Stimulated activated CD8-positive, alpha-beta memory T cell treated with anti-CD3 and anti-CD28 coated beads, Interleukin-7, amount 100 ng/mL, for 1 hour (primary cell): ENCODE measurements around the gene PIGB.
"Not testable (repeated sequence)": the region's sequence is repeated elsewhere in the genome, so short reads cannot be mapped to it uniquely, and the experiment has no call there.

Source experiments
- DNase-seq, 2 donors: peaks; one replicate each; pipeline ENCODE4 v3.0.0-alpha.2; 2020; ENCODE audit warnings: low read depth in 2 of 2

The PIGB gene

GRCh38 chr15:55297315-55297714, 21.7 kb upstream of the PIGB start:
- DNase-seq = no peak

DNA sequence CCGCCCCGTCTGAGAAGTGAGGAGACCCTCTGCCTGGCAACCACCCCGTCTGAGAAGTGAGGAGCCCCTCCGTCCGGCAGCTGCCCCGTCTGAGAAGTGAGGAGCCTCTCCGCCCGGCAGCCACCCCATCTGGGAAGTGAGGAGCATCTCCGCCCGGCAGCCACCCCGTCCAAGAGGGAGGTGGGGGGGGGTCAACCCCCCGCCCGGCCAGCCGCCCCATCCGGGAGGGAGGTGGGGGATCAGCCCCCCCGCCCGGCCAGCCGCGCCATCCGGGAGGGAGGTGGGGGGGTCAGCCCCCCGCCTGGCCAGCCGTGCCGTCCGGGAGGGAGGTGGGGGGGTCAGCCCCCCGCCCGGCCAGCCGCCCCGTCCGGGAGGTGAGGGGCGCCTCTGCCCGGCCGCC, 16.2 kb upstream of the PIGB start:
- not testable (repeated sequence) for DNase-seq

GRCh38 chr15:55319537-55320237, 665 bp downstream of the PIGB start:
- no peak for DNase-seq

GRCh38 chr15:55320238-55320550, 1.2 kb downstream of the PIGB start:
- no peak for DNase-seq

- no peak for DNase-seq
Observed at GRCh38 chr15:55320963-55321362, 1.9 kb downstream of the PIGB start.

- DNase-seq = no peak
Observed at GRCh38 chr15:55322467-55322866, 3.4 kb downstream of the PIGB start.

DNA sequence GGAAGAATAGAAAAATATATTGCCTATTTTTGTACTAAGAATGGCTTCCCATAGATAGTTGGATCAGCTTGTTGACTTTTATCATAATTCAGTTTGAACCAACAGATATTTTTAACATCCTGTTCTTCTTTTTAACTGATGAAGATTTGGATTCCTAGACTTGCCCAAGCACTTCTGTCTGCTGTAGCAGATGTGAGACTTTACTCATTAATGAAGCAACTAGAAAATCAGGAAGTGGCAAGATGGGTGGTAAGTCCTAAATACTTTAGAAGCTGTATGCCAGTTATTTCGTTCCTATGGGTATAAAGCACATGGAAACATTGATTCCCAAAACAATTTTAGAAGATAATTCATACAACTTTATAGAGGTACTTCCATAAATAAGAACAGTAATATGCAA, 8.4 kb downstream of the PIGB start:
- DNase-seq = no peak

- no peak for DNase-seq
Observed at GRCh38 chr15:55334371-55334770, 15.3 kb downstream of the PIGB start.

- DNase-seq = no peak
Observed at GRCh38 chr15:55334997-55335396, 16.0 kb downstream of the PIGB start.

GRCh38 chr15:55337160-55337559, 18.1 kb downstream of the PIGB start:
- DNase-seq = no peak

GRCh38 chr15:55343168-55343567, 24.1 kb downstream of the PIGB start:
- DNase-seq = no peak

DNA sequence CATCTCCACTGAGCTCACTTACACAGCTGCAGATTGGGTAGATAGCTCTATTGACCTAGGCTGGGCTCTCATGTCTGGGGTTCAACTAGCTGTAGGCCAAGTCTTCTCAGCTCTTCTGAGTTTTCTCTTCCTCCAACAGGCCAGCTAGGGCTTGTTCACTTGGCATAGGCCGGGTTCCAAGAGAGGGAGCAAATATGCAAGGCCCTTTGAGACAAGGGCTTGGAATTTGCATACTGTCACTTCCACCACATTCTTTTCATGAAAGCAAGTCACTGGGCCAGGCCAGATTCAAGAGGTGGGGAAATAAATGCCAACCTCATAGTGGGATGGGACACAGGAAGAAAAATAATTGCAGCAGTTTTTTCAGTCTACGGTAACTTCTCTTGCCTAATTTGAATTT, 25.2 kb downstream of the PIGB start:
- DNase-seq = no peak

- no peak for DNase-seq
Observed at GRCh38 chr15:55348281-55348778, 29.3 kb downstream of the PIGB start.

DNA sequence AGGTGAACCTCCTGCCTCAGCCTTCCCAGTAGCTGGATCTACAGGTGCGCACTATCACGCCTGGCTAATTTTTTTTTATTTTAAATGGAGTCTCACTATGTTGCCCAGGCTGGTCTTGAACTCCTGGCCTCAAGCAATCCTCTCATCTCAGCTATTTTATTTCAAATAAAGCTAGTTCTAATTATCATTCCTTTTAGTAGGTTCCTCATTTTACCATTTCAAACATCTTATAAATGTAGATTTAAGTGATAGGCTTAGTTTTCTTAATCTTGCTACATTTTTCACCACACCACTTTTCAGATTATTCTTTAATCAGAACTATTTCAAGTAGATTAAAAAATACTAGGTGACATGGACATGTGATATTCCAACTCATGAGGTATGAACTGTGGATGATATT, 30.3 kb downstream of the PIGB start:
- no peak for DNase-seq

- DNase-seq = no peak
Observed at GRCh38 chr15:55353025-55353424, 34.0 kb downstream of the PIGB start.

- no peak for DNase-seq
Observed at GRCh38 chr15:55356985-55357585, 38.1 kb downstream of the PIGB start.

DNA sequence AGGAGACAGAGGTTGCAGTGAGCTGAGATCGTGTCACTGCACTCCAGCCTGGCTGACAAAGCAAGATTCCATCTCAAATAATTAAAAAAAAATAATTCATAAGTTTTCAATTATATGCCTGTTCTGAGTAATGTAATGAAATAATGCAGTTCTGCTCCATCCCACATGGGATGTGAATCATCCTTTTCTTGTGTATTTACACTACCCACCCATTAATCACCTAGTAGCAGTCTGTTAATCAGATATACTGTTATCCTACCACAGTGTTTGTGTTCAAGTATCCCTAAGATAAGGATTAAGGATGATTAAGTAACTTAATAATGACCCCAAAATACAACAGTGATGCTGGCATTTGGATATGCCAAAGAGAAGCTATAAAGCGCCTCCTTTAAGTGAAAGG, 38.8 kb downstream of the PIGB start:
- DNase-seq = no peak

DNA sequence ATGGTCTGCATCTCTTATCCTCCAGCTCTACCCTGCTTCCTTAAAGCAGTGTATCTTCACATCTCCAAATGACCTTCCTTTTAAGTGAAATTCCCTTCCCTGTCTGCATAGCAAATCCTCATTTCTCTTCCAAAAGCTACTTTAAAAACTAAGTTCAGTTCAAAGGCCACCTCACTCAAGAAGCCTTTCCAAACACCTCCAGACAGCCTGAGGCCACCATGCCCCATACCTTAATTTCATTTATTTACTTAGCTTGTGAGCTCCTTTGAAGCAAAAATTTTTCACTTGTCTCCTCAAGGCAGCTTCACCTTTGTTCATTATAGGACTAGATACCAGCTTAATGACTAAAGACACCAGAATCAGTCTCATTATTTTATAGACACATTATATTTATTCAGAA, 39.4 kb downstream of the PIGB start:
- no peak for DNase-seq

GRCh38 chr15:55360256-55360655, 41.2 kb downstream of the PIGB start:
- no peak for DNase-seq

DNA sequence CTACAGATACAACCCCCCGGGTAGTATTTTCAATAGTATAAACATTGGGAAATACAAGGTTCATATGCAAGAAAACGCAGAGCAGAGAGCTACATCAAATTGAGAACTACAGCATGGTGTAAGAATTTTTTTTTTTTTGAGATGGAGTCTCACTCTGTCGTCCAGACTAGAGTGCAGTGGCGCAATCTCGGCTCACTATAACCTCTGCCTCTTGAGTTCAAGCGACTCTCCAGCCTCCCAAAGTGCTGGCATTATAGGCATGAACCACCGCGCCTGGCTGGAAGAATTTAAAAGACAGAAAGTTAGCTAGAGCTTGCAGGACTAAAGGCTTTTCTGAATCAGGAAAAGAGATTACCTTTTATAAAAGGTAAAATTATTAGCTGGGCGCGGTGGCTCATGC, 42.0 kb downstream of the PIGB start:
- DNase-seq = no peak

DNA sequence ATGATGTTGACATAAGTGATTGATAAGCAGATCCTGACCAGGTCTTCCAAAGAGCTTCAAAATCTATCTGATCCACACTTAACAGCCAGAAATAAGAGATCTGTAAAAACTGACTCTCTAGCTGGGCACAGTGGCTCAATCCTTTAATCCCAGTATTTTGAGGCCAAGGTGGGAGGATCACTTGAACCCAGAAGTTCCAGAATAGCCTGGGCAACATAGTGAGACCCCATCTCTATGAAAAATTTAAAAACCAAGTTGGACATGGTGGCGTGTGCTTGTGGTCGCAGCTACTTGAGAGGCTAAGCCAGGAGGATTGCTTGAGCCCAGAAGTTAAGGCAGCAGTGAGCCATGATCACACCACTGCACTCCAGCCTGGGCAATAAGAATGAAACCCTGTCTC, 43.6 kb downstream of the PIGB start:
- no peak for DNase-seq

DNA sequence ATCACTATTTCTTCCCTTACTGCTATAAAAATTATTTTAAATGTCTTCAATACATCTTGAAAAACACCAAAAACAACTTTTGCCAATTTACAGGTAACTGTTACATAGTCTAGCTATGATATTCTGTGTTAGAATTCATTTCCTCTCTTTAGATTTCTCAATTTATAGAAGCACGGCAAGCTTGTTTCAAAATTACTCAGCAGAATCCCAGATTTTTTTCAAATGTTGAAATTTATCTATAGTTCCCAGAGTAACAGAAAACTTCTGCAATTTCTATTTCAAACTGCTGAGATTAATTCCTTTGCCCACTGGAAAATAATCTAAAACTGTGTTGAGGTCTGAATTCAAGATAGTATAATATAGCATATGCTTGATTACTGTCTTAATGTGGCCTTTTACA, 48.0 kb downstream of the PIGB start:
- DNase-seq = no peak

- no peak for DNase-seq
Observed at GRCh38 chr15:55372701-55373440, 53.8 kb downstream of the PIGB start.
